GM10266 (cell line): Measurements from ENCODE around the gene XPR1.

Experiments
- DNase-seq: peaks from one replicate; pipeline ENCODE4 v3.0.0; 2012; ENCODE audit errors: extremely low spot score
- TF ChIP-seq, protein P1 (sequence below): IDR thresholded peaks from 2 replicates; pipeline ENCODE4 v1.5.1; 2012; ENCODE audit warnings: mild to moderate bottlenecking, low read depth; ENCODE audit not compliant: control insufficient read depth, insufficient read depth; ENCODE audit errors: missing control alignments

Gene XPR1

DNA sequence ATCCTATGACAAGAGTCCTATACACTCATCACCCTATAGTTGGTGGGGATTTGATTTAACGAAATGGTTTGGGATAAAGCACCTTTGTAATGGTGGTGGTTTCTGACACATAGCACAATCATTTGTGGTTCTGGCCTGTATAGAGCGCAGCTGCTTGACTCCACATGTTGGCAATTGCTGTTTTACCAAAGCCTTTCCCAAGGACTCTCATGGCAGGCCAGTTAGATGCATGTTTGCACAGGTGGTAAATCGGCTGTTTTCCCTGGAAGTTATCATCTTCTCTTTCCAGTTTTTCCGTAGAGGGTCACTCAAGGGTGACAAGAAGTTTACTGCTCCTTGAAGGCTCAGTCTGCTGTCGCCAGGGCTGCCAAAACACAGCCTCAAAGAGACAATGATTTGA lies 17.1 kb upstream of the XPR1 start:
- no peak for DNase-seq
- TF ChIP-seq, protein P1, sequence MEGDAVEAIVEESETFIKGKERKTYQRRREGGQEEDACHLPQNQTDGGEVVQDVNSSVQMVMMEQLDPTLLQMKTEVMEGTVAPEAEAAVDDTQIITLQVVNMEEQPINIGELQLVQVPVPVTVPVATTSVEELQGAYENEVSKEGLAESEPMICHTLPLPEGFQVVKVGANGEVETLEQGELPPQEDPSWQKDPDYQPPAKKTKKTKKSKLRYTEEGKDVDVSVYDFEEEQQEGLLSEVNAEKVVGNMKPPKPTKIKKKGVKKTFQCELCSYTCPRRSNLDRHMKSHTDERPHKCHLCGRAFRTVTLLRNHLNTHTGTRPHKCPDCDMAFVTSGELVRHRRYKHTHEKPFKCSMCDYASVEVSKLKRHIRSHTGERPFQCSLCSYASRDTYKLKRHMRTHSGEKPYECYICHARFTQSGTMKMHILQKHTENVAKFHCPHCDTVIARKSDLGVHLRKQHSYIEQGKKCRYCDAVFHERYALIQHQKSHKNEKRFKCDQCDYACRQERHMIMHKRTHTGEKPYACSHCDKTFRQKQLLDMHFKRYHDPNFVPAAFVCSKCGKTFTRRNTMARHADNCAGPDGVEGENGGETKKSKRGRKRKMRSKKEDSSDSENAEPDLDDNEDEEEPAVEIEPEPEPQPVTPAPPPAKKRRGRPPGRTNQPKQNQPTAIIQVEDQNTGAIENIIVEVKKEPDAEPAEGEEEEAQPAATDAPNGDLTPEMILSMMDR = no peak

DNA sequence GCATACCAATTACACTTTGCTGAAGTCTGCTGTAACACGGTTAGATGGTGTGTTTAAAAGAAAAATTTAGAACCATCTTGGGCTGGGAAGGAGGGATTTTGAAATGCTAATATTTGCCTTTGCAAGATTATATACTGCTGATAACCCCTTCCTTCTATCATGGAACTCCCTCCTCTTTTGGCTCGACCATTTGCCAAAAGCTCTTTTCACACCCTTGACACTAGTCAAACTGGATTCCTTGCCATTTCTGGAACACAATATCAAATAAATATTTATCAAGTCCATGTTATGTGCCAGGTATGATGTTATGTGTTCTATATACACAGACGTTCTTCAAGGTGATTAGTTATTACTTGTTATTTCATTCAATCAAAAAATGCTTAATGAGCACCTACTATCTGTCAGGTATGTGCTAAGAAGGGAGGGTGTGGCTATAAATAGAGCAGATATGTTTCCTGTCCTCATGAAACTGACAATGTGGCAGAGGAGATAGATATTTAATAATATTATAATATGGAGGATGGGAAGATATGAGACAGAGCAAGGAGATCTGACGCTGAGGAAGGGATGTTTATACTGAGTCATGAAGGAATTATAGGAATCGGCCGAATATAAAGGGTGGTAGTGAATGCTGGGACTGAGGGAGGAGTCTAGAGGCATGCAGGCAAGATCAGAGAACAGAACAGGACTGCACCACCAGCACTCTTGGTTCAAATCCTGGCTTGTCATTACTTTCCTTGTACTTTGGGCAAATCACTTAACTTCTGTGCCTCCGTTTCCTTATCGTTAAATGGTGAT lies 16.1 kb upstream of the XPR1 start:
- DNase-seq = no peak
- TF ChIP-seq, protein P1 = no peak

DNA sequence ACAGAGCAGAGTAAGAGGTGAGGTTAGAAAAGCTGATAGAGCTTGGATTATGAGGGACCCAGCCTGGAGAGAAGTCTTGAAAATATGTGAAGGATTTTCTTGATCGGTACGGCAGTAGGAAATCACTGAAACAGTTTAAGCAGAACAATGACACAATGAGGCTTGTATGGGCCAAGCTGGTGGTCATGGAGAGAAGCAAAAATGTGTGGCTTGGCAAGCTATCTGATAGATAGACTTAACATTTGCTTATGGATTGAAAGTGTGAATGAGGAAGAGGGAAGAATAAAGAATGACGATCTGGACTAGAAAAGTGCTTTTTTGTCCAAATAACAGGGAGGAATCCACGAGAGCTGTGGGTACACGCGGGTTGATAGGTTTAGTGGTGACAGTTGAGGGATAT lies 15.4 kb upstream of the XPR1 start:
- no peak for DNase-seq
- TF ChIP-seq, protein P1 = no peak

DNA sequence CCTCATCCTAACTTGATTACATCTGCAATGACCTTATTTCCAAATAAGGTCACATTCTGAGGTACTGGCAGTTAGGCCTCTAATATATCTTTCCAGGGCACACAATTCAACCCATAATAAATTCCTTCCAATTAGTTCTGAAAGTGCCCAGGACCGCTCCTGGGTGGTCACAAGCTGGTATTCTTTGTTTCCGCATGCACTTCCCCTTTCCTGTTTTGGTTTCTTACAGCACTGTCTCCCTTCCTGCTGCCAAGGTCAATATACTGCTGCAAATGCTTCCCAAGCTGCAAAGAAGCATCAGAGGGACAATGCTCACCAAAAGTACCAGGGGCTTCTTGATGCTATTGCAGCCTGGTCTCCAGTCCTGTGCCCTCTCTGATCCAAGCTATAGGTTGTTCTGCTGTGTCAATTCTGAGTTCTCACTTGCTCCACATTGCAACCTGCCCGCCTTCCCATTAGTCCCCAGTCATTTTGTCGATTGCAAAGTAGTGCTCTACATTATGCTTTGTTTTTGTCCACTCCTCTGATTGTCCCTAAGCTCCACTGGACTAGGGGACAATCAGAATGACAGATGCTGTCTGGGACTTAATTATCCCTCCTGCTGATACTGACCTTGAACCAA lies 13.9 kb upstream of the XPR1 start:
- TF ChIP-seq, protein P1 = no peak
- no peak for DNase-seq

DNA sequence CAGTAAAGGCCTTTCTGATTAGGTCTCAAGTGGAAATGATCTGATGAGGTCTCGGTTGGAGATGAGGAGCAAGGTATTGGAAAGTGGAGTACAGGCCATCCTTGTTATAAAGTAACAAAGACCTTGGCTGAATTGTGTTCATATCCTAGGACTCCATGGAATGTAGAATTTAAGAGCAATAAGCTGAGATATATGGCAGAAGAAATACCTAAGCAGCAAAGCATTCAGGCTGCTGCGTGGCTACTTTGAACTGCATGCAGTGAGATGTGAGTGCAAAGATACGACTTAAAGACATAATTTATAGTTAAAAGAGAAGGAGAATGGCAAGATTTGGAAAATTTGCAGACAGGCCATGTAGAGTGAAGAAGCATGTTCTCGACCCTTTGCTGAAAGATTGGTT lies 11.2 kb upstream of the XPR1 start:
- no peak for DNase-seq
- TF ChIP-seq, protein P1 = no peak

DNA sequence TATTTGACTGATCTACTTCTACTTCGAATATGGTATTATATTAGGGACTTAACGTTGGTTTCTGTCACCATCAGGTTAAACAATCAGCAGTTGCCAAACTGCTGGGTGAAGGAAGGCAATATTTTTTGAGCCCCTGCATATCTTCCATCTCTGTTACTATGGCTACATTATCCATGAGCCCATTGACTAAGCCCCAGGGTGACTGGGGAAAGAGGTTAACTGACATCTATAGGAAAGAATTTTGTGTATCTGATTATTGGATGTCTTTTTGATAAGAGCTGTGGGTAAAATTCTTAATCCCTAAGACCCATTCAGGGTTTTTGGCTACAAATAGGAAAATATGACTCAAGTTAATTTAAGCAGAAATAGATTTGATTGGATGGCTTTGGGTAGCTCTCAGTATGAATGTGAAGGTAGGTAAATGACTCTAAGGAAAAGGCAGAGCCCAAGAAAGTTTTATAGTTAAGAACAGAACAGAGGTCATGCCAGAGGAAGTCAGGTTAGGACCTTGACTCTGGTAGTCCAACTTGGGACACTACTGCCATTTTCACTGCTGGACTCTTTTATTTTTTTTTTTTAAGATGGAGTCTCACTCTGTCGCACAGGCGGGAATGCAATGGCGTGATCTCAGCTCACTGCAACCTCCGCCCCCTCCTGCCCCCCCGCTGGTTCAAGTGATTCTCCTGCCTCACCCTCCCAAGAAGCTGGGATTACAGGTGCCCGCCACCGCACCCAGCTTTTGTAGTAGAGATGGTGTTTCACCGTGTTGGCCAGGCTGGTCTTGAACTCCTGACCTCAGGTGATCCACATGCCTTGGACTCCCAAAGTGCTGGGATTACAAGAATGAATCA lies 8.9 kb upstream of the XPR1 start:
- TF ChIP-seq, protein P1 = no peak
- no peak for DNase-seq
